Measurements from ENCODE around the gene ANHX.
"Not testable (repeated sequence)": the region's sequence is repeated elsewhere in the genome, so short reads cannot be mapped to it uniquely, and the experiment has no call there.

ANHX gene

DNA sequence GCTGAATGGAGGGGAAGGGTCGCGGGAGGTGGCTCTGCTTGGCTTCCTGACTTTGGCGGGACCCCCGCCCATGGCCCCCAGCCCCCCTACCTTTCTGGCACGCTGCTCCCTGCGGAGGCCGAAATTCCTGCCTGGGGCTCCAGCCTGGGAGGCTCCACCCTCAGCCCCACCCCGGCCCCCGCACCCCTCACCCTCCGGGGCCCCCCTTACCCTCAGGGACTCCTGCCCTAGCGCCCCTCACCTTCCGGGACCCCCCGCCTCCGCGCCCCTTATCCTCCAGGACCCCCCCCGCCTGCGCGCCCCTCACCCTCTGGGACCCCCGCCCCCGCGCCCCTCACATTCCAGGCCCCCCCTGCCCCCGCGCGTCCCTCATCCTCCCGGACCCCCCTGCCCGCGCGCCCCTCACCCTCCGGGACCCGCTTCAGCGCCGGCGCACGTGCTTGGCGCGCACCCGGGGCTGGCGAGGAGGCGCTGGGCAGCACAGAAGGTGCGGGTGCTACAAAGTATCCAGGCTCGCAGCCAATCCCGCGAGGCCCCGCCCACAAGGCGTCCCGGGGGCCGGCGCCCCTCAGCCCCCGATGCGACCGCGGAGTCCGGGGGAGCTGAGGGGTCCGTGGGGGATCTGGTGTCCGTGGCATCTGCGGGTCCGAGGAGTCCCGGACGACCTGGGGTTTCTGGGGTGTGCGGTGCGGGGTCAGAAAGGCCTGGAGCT, at the start of gene ANHX:
ANHX (minus strand) TSS at position 477 of the 712 bp plus-strand sequence. CDS start 1,521 bp downstream, outside the sequence.
- in situ Hi-C loops (cut with HindIII; ENCODE audit: low pct_ligation_motif_present, low pct_unique_long_range_greater_than_20kb, low sequenced_read_pairs) = no loop called here
- DNase-seq = no peak

DNA sequence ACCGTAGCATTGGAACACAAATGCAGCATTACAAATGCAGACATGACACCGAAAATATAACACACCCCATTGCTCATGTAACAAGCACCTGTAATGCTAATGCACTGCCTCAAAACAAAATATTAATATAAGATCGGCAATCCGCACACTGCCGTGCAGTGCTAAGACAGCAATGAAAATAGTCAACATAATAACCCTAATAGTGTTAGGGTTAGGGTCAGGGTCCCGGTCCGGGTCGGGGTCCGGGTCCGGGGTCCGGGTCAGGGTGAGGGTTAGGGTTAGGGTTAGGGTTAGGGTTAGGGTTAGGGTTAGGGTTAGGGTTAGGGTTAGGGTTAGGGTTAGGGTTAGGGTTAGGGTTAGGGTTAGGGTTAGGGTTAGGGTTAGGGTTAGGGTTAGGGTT, 29.0 kb upstream of the ANHX start:
- in situ Hi-C loops (cut with HindIII; ENCODE audit: low pct_ligation_motif_present, low pct_unique_long_range_greater_than_20kb, low sequenced_read_pairs); DNase-seq: not testable (repeated sequence)

DNA sequence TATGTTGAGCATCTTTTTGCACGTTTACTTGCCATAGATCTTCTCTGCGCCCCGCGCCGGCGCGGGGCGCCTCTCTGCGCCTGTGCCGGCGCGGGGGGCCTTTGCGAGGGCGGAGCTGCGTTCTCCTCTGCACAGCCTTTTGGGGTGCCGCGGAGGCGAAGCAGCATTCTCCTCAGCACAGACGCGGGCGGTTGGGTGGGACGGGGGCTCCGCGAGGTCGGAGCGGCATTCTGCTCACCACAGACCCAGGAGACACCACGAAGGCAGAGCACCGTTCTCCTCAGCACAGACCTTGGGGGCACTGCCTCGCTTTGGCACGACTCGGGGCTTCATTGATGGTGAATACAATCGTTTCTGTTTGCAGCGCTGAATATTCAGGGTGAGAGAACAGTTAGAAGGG, 28.5 kb upstream of the ANHX start:
- in situ Hi-C loops (cut with HindIII; ENCODE audit: low pct_ligation_motif_present, low pct_unique_long_range_greater_than_20kb, low sequenced_read_pairs) = no loop called here
- DNase-seq = no peak

DNA sequence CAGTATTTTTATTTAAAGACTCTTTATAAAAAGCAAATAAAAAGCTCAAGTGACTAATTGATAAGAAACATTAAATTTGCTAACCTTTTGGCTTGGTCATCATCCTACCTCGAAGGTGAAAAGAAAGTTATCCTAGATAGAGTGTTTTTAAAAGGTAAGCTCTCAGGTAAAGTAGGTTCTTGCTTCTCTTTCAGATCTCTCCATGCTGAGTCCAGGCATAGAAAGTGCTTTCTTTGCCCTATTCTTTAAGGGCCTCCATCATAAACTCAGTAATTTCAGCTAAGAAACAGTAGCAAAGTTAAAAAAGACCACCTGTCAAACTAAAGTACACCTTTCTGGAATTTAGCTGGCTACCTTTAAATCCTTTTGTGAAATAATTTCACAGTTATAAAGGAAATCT, 20.6 kb upstream of the ANHX start:
- in situ Hi-C loops (cut with HindIII; ENCODE audit: low pct_ligation_motif_present, low pct_unique_long_range_greater_than_20kb, low sequenced_read_pairs) = no loop called here
- DNase-seq = no peak

DNA sequence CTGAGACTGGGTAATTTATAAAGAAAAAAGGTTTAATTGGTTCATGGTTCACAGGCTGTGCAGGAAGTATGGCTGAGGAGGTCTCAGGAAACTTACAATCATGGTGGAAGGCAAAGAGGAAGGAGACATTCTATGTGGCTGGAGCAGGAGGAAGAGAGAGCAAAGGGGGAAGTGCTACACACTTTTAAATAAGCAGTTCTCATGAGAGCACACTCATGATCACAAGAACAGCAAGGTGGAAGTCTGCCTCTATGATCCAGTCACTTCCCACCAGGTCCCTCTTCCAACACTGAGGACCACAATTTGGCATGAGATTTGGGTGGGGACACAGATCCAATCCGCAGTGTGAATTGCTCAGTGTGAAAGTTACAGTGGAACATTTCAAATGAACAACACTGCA, 20.2 kb upstream of the ANHX start:
- DNase-seq; in situ Hi-C loops (cut with HindIII; ENCODE audit: low pct_ligation_motif_present, low pct_unique_long_range_greater_than_20kb, low sequenced_read_pairs): not testable (repeated sequence)

DNA sequence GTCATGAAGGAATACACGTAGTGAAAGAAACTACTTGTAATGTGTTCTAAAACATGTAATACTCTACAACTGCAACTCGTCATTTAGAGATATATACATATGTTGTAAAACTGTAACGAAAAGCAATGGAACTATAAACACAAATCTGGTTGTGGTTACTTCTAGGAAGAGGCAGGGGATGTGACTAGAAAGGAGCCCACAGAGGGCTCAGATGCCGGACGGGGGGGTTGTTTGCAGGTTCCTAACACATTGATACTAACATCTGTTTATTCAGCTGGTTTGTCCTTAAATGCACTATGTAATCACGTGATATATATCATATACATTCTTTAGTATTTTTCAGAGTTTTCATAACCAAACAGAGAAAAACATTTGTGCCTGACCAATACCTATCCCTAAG, 16.1 kb upstream of the ANHX start:
- in situ Hi-C loops (cut with HindIII; ENCODE audit: low pct_ligation_motif_present, low pct_unique_long_range_greater_than_20kb, low sequenced_read_pairs) = no loop called here

DNA sequence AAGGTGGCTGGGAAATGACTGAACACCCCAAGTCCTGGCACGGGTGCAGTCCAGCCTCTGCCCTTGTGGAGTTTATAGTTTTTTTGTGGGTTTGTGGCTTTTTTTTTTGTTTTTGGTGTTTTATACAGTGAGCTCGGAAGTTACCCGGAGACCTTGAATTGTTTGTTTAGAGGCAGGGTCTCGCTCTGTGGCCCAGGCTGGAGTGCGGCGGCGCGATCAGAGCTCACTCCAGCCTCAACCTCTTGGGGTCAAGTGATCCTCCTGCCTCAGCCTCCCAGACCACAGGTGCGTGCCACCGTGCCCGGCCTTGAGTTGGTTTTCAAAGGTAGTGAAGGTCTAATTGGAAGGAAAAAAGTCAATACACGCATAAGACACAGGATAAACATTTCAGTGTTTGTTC, 879 bp upstream of the ANHX start:
- in situ Hi-C loops (cut with HindIII; ENCODE audit: low pct_ligation_motif_present, low pct_unique_long_range_greater_than_20kb, low sequenced_read_pairs) = no loop called here
- DNase-seq = no peak

More for the DNA sequence above, 16.1 kb upstream of the ANHX start:
- no peak for DNase-seq

DNA sequence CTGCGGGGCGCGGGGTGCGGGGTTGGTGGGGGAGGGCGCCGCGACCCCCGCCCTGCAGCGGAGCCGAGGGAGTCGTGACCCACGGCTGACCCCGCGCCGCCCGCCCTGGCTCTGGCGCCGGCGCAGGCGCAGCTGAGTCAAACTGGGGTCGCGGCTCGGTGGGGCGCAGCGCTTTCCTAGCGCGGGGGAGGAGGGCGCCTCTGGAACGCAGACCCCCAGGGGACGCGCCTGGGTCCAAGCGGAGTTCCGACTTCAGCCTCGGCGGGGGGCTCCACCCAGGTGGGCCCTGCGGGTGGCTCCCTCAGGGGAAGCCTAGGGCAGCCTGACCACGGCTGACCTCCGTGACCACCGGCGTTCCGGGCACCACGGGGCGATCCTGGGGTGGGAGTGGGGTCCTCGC, 467 bp upstream of the ANHX start:
- in situ Hi-C loops (cut with HindIII; ENCODE audit: low pct_ligation_motif_present, low pct_unique_long_range_greater_than_20kb, low sequenced_read_pairs) = no loop called here
- DNase-seq = no peak

DNA sequence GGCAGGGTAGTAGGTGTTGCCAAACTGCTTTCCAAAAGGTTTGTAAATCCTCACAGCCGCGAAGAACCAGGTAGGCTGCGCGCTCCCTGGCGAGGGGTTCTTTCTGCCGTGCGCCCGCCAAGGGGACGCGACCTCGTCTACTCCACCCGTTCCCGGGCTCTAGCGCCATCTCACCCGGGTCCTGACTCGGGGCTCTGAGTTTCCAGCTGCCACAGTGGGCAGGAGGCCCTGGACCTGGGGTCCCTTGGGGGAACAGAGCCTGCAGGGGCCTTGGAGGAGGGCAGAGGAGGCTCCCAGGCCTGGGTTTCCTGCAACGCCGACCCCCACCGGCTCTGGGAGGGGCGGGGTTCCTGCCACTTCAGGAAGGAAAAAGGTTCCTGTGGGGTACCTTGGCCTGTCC, 706 bp downstream of the ANHX start:
- no peak for DNase-seq
- in situ Hi-C loops (cut with HindIII; ENCODE audit: low pct_ligation_motif_present, low pct_unique_long_range_greater_than_20kb, low sequenced_read_pairs) = no loop called here

DNA sequence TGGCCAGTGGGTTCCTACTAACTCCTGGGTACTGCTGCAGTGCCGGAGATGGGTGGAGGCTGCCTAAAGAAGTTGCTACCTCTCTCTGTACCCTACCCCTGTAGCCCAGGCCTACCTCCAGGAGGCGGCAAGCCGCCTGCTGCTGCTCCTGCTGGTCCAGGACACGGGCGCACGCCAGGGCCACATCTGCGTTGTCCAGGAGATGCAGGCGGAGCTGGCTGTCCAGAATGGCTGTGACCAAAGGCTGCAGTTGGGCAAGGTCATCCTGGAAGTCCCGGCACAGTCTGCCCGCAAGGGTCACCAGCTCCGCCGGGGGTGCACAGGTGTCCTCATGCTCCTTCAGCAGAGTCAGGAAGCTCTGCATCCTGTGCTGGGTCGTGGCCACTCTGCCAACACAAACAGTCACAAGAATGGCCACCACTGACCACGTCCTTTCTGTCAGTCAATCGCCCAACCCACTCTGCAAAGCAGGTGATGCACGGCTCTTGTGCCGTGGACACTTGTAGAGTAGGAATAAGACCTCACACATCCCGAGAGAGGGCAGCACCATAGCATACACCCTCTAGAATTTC, 1.6 kb downstream of the ANHX start:
- in situ Hi-C loops (cut with HindIII; ENCODE audit: low pct_ligation_motif_present, low pct_unique_long_range_greater_than_20kb, low sequenced_read_pairs) = no loop called here
- no peak for DNase-seq

DNA sequence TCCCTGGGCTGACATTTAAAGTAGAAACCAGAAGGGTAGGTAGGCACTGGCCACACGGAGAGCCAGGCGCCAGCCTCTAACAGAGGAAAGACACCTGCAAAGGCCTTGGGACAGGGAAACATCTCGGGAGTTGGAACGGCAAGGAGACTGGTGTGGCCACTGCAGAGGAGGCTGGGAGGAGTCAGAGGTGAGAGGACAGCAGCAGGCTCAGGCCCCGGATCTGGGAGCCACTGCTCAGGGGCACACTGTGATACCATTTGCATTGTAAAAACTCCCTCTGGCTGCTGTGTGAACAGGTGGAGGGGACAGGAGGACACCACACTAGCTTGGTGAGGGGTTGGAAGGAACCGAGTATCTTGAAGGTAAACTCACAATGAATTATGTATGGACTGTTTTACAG, 2.7 kb downstream of the ANHX start:
- no peak for DNase-seq
- in situ Hi-C loops (cut with HindIII; ENCODE audit: low pct_ligation_motif_present, low pct_unique_long_range_greater_than_20kb, low sequenced_read_pairs) = no loop called here

DNA sequence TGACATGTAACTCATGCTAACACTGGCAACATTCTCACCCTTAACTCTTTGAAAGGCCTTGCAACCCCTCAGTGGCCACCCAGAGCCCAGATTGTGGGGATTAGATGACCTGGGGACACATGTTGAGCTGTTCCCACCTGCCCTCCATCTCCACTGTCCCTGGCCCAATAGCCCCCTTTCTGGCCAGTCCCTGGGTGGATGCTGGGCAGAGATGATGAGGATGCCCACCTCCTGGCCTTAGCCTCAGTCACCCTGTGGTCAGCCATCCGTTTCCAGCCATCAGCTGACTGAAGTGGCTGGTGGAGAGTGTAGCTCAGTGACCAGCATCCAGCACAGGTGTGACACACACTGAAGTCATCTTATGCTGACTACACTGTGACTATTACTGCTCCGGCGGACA, 4.7 kb downstream of the ANHX start:
- no peak for DNase-seq
- in situ Hi-C loops (cut with HindIII; ENCODE audit: low pct_ligation_motif_present, low pct_unique_long_range_greater_than_20kb, low sequenced_read_pairs) = no loop called here

DNA sequence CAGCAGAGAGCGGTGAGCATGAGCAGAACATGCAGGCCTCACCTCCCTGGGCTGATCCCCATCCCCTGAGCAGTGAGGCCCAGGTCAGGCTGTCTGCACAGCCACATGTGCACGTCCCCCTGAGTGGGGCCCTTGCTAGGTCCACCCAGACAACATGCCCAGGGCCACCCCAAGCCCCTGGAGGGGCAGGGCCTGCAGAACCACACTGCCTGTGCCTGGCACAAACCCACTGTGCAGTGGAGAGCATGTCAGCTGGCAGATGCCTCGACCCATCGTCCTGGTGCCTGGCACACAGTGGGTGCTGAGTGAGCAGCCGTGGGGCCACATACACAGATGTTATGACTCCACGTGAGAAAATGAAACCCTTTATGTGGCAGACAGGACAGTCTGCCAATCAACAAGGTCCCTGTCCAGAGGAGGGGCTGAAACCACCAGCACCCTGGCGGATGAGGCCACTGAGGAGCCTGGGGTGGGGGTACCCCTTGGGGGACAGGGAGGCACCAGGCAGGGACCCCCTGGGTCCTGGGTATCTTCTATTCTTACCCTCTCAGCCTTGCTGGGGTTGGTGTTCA, 8.3 kb downstream of the ANHX start:
- in situ Hi-C loops (cut with HindIII; ENCODE audit: low pct_ligation_motif_present, low pct_unique_long_range_greater_than_20kb, low sequenced_read_pairs) = no loop called here

DNA sequence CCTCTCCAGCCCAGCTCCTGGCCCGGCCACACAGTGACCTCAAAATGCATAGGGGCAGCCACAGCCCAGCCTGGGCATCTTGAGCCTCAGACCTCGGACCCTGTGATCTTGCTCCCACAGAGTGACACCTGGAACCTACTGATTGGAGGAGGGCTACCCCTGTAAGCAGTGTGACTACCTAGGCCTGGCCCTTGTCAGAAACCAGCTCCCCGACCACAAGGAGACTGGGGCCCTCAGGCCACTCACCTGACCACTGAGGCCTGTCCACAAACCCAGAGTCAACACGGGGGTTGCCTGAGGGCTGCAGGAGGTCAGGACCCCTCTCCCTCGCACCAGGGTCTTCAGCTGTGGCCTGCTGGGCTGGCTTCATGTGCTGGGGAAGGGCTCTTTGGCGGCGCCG, 9.0 kb downstream of the ANHX start:
- DNase-seq = no peak
- in situ Hi-C loops (cut with HindIII; ENCODE audit: low pct_ligation_motif_present, low pct_unique_long_range_greater_than_20kb, low sequenced_read_pairs) = no loop called here

More for the DNA sequence above, 8.3 kb downstream of the ANHX start:
- DNase-seq = no peak

DNA sequence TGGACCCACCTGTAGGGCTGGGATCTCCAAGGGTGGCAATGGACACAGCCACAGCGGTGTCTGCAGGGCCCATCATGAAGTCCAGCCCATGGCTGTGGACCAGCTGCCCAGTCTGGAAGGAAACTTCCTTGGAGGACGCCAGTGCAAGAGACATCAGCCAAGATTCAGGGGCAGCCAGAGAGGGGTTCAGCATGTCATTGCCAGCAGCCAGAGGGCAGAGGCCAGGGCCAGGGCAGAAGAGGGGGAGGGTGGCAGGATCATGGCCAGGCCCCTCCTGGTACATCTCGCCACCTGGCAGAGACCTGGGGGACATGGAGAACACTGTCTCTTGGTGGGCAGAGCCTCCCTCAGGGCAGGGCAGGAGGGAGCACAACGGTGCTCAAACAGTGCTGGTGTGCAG, 10.2 kb downstream of the ANHX start:
- DNase-seq = no peak
- in situ Hi-C loops (cut with HindIII; ENCODE audit: low pct_ligation_motif_present, low pct_unique_long_range_greater_than_20kb, low sequenced_read_pairs) = no loop called here

DNA sequence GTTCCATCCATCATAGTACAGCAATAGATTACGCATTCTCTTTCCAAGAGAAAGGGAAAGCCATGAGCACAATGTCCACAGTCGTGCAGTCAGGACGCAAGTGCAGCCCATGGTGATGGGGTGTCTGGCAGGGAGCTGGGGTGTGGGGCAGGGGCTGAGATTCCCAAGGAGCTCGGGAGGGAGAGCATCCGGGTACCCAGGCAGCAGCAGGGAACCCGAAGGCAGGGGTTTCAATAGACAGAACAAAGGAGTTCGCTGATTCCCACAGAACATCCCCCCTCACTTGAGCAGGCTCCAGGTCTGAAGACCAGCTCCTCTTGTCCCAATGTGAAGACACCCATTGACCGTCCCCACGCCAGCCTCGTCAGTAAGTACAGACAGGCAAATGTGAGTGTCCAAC, 13.5 kb downstream of the ANHX start:
- no peak for DNase-seq
- in situ Hi-C loops (cut with HindIII; ENCODE audit: low pct_ligation_motif_present, low pct_unique_long_range_greater_than_20kb, low sequenced_read_pairs) = no loop called here

DNA sequence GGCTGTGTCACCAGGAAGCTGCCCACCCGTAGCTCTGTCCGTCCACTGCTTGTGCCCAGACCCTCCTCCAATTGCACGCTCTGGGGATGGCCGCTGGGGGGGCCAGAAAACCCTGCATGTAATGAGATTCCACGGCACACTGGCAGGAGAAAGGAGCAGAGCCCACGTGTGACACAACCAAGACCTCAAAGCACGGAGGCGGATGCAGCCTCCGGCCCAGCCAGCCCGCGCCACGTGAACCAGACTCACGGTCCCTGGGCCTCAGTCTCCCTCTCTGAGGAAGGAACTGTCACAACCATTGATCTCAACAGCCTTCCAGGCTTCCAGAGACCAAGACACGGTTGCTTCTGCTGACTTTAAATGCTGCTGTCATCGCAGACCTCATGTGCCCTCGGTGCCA, 14.4 kb downstream of the ANHX start:
- DNase-seq = no peak
- in situ Hi-C loops (cut with HindIII; ENCODE audit: low pct_ligation_motif_present, low pct_unique_long_range_greater_than_20kb, low sequenced_read_pairs) = no loop called here

DNA sequence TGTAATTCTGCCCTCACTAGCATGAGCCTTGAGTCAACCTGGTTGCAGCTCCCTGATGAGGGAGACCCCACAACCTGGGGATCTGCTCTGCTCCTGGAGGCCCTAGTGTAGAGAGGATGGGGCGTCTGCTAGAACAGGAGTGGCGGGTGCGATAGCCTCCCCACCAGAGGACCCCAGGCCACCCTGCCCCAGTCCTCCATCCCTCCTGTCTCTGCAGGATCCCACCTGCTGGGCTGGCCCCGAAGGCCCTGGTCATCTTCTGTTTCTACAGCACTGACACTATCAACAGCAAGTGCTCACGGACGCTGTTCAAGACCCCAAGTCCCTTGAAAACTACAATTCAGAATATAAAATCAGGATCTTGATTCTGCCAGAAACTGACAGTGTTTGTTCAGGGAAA, 15.2 kb downstream of the ANHX start:
- in situ Hi-C loops (cut with HindIII; ENCODE audit: low pct_ligation_motif_present, low pct_unique_long_range_greater_than_20kb, low sequenced_read_pairs) = no loop called here
- DNase-seq = no peak

DNA sequence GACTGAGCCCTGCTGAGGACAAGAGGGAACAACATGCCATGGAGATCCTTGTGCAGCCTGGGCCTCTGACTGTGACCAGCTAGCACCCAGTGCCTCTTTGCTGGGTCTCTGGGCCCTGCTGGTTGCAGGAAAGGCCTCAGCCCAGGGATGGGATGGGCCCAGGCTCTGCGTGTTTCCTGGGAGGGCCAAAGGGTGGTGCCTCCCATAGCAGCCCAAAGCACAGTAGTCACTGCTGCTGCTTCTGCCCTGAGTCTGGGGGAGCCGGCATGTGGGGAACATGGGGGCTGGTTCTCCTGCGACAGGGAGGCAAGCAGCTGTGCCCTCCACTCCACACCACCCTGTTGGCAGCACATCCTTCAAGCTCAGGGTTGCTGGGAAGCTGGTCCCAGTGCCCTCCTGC, 18.5 kb downstream of the ANHX start:
- no peak for DNase-seq
- in situ Hi-C loops (cut with HindIII; ENCODE audit: low pct_ligation_motif_present, low pct_unique_long_range_greater_than_20kb, low sequenced_read_pairs) = no loop called here

DNA sequence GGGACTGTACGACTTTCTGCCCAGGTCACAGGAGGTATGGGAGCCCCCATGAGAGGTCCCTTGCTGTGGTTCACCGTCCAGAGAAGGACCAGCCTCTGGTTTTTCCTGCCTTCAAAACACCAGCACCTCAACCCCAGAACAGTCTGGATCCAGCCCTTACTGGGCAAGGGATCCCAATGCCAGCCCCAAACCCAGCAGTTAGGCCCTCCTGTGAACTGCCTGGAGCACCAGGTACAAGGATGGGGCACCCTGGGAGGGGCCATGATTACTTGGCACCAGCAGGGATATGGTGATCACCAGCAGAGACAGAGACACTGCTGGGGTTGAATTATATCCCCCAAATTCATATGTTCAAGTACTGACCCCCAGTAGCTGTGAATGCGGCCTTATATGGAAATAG, 20.0 kb downstream of the ANHX start:
- in situ Hi-C loops (cut with HindIII; ENCODE audit: low pct_ligation_motif_present, low pct_unique_long_range_greater_than_20kb, low sequenced_read_pairs) = no loop called here
- DNase-seq = no peak

All from ACHN (cell line).